ENCODE results near the gene DGKQ. TPM values are rescaled to one million over a fixed set of nuclear protein-coding genes. Genes with fewer than 3 reads are reported as not detected.

DGKQ gene
- polyA plus RNA-seq, 2 of the 4 experiments (the other 2 are of a cell fraction) = 2.7 to 7.8 TPM

DNA sequence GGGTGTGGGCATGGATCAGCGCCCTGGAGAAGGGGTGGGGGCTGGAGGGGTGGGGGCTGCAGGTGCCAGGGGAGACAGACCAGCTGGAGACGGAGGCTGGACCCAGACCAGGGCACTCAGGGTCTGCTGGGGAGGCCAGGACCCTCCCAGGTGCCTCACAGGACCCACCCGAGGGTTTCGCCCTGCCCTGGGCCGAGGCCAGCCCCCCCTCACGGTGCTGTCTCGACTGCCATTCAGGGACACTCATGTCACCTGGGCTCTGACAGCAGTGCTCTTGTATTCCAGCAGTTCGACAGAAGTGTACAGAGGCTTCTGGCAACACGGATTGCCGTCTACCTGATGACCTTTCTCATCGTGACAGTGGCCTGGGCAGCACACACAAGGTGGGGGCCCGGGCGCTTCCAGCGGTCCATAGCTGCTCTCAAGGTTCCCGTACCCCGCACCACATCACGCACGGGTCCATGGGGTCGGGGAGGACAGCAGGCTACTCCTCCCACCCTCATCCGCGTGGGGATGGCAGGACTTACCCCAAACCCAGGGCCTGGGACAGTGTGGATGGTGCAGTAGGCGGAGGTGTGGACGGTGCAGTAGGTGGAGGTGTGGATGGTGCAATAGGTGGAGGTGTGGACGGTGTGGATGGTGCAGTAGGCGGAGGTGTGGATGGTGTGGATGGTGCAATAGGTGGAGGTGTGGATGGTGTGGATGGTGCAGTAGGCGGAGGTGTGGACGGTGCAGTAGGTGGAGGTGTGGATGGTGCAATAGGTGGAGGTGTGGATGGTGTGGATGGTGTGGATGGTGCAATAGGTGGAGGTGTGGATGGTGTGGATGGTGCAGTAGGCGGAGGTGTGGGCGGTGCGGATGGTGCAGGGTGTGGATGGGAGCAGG, 23.0 kb downstream of the DGKQ start:
- Histone ChIP-seq H3K4me2 (no peak overlapping the region), H3K9me3 (no peaks in the 10 kb centered on the region), H3K27ac (no peak overlapping the region), H3K4me1 (no peaks in the 10 kb centered on the region), H3K4me3 (no peak overlapping the region)
- CTCF ChIA-PET = interaction anchor here (0.6 kb wide), 1 partner anchor 746 kb away, joined by 3 read pairs; no protein-coding TSS in a partner anchor
- FAIRE-seq (no peak), ATAC-seq (no peak), DNase-seq (ENCODE audit: low read depth in 1 of 2, low spot score in 1 of 2) (no peak)
- TF ChIP-seq KDM1A (IDR thresholded peaks at IDR 0.05; ENCODE audit: low read depth) (no peak), CBX2 (IDR thresholded peaks at IDR 0.05; ENCODE audit: borderline replicate concordance, low read depth) (no peak), ESRRA (IDR thresholded peaks at IDR 0.05; ENCODE audit: borderline replicate concordance, low read length) (no peak), CHD4 (IDR thresholded peaks at IDR 0.05; ENCODE audit: borderline replicate concordance) (no peak), RCOR1 (IDR thresholded peaks at IDR 0.05; ENCODE audit: low read depth, low read length) (no peak), GATA3 (IDR thresholded peaks at IDR 0.05; ENCODE audit: borderline replicate concordance) (no peak), HOXB5 (CRISPR knock-in tag; IDR thresholded peaks at IDR 0.05) (no peak), KDM5A (IDR thresholded peaks at IDR 0.05) (no peak), JUNB (IDR thresholded peaks at IDR 0.05) (no peak), FOSB (CRISPR knock-in tag; IDR thresholded peaks at IDR 0.05) (no peak)
- TF ChIP-seq, protein P1, sequence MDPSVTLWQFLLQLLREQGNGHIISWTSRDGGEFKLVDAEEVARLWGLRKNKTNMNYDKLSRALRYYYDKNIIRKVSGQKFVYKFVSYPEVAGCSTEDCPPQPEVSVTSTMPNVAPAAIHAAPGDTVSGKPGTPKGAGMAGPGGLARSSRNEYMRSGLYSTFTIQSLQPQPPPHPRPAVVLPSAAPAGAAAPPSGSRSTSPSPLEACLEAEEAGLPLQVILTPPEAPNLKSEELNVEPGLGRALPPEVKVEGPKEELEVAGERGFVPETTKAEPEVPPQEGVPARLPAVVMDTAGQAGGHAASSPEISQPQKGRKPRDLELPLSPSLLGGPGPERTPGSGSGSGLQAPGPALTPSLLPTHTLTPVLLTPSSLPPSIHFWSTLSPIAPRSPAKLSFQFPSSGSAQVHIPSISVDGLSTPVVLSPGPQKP (IDR thresholded peaks at IDR 0.05; ENCODE audit: low read depth, low read length) = no peak
- TF ChIP-seq, protein P2, sequence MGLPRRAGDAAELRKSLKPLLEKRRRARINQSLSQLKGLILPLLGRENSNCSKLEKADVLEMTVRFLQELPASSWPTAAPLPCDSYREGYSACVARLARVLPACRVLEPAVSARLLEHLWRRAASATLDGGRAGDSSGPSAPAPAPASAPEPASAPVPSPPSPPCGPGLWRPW (IDR thresholded peaks at IDR 0.05) = no peak
- 71% methylated on average over 14 of the region's 30 CpGs for WGBS (ENCODE audit: missing lambda C conversion rate)
- POLR2A ChIA-PET = no interaction called here

DNA sequence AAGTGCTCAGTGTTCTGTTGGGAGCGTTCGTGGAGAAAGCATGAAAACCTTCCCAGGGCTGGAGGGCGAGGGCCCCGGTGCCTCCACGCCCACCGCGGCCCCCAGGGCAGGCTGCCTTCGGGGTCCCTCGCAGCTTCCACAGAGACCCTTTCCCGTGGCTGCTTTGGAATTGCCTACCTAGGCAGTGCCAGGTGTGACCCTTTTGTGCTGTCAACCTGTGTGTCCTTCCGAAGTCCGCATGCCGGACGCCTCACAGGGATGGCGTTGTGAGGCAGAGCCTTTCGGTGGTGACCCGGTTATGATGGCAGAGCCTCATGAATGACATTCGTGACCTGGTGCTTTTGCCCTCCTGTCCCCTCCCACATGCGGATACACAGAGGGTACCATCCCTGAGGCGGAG, 23.7 kb downstream of the DGKQ start:
- no peak for FAIRE-seq
- Histone ChIP-seq H3K4me1 (no peaks in the 10 kb centered on the region), H3K4me3 (no peak overlapping the region), H3K4me2 (no peak overlapping the region), H3K9me3 (no peaks in the 10 kb centered on the region), H3K27ac (no peak overlapping the region)
- POLR2A ChIA-PET = no interaction called here
- 82% methylated on average over 19 of the region's 20 CpGs for WGBS (ENCODE audit: missing lambda C conversion rate)
- TF ChIP-seq KDM5A (IDR thresholded peaks at IDR 0.05) (no peak), JUN (IDR thresholded peaks at IDR 0.05) (no peak), CHD2 (IDR thresholded peaks at IDR 0.05; ENCODE audit: low read length, partially characterized antibody) (no peak)
- DNase-seq (ENCODE audit: low read depth in 1 of 2, low spot score in 1 of 2) = no peak
- CTCF ChIA-PET = interaction anchor here (0.6 to 1.5 kb wide), 2 partner anchors 18 to 747 kb away, joined by 3 to 5 read pairs; partner anchors contain the start of genes GAK and TMEM175
- ATAC-seq = no peak

DNA sequence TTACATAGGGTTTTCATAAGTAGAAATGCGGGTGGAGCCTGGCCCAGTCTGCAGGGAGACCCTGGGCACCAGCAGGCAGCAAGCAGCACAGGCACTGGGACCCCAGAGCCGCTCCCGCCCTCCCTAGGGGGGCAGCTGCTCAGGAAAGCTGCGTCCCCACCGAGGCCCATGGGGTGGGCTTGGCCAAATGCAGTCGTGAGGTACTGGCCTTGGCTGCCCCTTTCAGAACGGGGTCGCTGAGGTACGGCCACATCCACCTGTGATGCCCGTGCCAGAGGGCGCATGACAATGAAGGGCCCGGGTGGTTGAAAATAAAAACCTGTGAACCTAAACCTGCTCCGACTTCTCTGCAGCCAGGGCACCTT, 24.5 kb downstream of the DGKQ start:
- POLR2A ChIA-PET = no interaction called here
- no peak for ATAC-seq
- Histone ChIP-seq H3K4me3 (no peak overlapping the region), H3K27ac (no peak overlapping the region), H3K4me2 (no peak overlapping the region), H3K4me1 (no peaks in the 10 kb centered on the region), H3K9me3 (no peaks in the 10 kb centered on the region)
- CTCF ChIA-PET = interaction anchor here (0.6 to 1.6 kb wide), 3 partner anchors 9 to 17 kb away, joined by 3 to 5 read pairs (median 4); partner anchors contain the start of genes GAK and TMEM175
- DNase-seq (ENCODE audit: low read depth in 1 of 2, low spot score in 1 of 2) = no peak
- 82% methylated on average over 6 of the region's 13 CpGs for WGBS (ENCODE audit: missing lambda C conversion rate)
- FAIRE-seq = no peak
- TF ChIP-seq SMC3 (IDR thresholded peaks at IDR 0.05) = no peak
- TF ChIP-seq, protein P1 (IDR thresholded peaks at IDR 0.05; ENCODE audit: low read depth, low read length) = no peak
- no peak for TF ChIP-seq RAD21 (conservative IDR thresholded peaks at IDR 0.05 in 1 of 2, IDR thresholded peaks at IDR 0.05 in 1 of 2)
- TF ChIP-seq TP53 (CRISPR knock-in tag; IDR thresholded peaks at IDR 0.05) = no peak

Data from A549 (cell line).